Activated effector memory CD4-positive, alpha-beta T cell treated with Interleukin-2 at 50 U/mL for 16 hours (primary cell): ENCODE data around the gene PKD1L1.
A peak's percentile ranks its signal among the peaks of the same experiment; 100 is the strongest.
"Not testable (repeated sequence)": the region's sequence is repeated elsewhere in the genome, so short reads cannot be mapped to it uniquely, and the experiment has no call there.

Experiments used
- DNase-seq: peaks from one replicate; pipeline ENCODE4 v3.0.0-alpha.2; 2020

PKD1L1 gene

DNA sequence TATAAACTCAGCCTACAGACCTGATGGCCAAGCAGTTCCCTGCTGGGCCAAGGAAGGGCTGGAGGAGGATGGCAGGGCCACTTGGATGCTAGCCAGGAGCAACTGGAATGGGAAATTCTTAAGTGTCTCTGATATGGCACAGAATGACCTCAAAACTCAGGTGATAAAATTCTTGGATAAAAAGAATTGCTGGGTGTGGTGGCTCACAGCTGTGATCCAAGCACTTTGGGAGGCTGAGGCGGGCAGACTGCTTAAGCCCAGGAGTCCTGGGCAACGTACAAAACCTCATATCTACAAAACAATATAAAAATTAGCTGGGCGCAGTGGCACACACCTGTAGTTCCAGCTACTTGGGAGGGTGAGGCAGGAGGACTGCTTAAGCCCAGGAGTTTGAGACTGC lies 14.0 kb upstream of the PKD1L1 start:
- no peak for DNase-seq

DNA sequence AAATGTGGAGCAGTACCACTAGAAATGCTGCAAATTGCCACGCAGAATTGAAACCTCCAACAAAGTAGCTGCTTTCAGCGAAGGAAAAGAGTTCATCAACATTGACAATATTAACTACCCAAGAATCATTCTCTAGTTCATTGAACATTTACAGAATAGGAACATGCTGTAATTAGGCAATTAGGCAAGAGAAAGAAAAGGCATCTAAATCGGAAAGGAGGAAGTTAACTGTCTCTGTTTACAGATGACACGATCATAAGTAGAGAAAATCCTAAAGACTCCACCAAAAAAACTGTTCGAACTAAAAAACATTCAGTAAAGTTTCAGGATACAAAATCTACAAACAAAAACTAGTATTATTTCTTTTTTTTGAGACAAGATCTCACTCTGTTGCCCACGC lies 8.9 kb upstream of the PKD1L1 start:
- DNase-seq = no peak

DNA sequence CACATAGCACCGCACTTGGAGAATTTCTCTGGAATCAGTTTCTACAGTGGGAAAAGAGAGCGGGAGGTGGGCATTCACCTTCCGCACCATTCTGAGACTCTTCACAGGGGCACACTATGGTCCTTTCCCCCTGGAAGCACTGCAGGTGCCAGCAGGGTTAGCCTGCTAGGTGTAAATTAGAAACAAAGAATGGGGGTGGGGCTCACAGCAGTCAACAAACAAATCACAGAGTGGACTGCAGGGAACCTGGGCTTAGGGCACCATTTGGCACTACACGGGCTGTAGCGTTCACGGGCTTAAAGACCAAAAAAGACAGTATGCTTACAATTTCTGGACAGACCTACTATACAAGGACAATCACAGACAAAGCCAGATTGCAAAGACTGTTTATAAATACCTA lies 8.0 kb upstream of the PKD1L1 start:
- no peak for DNase-seq

DNA sequence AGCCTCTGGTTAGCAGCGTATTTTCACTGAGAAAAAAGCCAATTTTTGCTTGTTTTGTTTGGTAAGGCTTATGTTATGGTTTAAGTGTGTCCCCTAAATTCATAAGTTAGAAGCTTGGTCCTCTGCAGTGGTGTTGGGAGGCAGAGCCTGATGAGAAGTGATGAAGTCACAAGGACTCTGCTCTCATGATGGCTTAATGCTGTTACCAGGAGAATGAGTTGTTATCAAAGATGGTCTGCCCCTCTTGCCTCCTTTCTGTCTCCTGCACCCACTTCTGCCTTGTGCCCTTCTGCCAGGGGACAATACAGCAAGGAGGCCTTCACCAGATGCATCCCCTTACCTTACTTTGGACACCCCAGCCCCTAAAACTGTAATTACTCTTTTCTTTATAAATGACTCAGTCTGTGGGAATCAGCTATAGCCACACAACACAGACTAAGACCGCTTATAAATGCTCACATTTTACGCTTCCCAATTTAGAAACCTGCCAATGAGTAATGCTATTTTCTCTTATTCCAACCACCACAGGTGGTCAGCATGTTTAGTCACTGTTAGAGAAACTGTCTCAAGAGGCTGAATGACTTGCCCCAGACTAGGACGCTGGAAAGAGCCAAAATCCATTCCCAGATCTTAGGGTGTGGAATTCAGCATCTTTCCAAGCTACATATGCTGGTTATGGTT lies 6.1 kb upstream of the PKD1L1 start:
- DNase-seq = no peak

DNA sequence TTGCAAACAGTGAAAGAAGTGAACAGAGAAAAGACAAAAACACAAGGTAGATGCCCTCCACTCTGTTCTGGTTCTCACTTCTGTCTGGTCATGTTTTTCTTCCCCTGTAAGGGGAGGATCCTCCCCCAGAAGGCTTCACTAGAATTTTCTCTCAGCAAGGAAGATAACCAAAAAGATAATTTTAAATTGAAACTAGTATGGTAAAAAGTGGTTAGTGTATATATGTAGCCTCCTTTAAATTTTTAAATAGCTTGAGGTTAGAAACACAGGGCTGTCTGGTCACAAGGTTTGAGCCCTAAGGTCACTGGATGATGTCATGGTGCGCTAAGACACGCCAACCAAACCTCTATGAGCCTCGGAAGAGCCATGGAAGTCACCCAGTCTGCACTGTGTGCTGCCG lies 5.6 kb upstream of the PKD1L1 start:
- DNase-seq = no peak

DNA sequence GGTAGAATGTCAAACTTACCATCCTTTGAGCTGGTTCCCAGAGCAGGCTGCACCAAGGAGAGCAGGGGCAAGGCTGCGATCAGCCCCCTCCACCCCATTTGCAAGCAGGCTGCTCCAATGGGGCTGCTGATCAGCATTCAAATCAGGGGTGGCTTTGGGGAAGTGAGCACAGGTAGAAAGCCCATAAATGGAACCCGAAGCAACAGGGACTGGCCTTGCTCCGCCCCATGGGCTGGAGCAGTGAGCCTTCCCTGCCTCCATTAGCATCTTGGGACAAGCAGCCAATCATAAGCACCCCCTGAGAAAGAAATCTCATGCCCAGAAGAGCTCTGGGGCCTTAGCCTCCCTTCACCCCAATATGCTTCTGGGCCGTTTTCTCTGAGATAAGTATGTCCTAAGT lies 4.0 kb upstream of the PKD1L1 start:
- DNase-seq = no peak

DNA sequence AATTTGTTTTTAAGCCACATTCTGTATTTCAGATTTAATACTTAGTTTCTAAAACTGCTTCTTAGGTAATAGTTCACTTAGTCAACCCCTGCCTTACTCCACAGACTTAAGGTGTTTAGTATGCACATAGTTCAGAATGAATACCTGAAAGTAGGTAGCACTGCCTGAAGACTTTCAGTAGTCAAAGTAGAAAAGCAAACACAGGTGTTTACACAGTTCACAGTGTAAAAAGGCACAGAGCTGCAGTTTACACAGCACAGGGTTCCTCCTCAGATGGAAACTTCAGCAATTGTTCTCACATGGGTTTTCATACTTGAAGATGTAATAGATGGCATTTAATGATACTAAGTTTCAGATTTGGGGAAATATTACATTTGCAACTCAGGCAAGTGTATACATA lies 3.1 kb upstream of the PKD1L1 start:
- DNase-seq = no peak

DNA sequence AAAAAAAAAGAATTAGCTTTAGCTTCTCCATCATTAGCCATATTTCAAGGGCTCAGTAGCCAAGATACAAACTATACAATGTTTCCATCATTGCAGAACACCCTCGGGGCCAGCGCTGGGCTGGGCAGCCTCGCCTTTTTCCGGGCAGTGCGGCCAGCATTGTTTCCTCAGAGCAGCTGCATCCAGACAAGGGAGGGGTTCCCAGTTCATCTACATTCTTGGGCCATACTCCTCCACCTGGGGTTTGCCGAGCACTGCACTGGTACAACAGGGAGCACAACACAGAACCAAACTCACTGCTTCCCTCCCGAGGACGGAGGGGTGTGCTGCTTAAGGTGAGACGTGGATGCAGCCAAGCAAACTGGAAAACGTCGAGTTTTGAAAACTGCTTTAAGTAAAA lies 2.4 kb upstream of the PKD1L1 start:
- no peak for DNase-seq

DNA sequence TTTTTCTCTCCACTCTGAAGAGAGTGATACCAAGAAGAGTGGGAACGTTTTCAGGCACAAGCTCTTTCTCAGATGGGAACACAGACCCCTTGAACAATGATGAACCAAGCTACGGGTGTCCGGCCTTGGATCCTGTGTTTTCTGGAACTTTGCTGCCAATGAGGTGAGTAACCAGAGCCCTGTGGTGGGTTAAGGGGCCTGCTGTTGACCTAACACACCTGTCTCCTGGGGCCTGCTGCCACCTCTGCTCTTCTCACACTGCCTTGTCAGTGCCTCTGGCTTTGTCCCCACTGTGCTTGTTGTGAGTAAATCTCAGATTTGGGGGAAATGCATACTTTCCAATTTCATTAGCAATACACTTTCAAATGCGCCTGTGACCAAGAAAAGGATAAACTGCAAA lies 1.4 kb upstream of the PKD1L1 start:
- DNase-seq = no peak

DNA sequence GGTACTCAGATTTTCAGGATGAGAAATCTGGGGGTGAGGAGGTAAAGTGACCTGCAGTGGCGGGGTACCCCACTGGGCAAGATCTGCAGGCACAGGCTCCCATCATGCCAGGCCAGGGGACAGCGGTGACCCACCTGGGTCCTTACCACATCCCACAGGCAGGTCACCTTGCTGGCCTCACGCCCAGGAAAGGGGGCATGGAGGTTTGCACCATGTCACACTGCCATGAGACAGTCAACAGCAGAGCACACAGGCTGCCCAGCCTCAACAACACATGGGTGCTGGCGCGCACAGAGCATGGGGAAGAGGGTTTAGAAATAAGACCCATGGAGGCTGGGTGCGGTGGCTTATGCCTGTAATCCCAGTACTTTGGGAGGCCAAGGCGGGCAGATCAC lies 914 bp downstream of the PKD1L1 start:
- DNase-seq = no peak

DNA sequence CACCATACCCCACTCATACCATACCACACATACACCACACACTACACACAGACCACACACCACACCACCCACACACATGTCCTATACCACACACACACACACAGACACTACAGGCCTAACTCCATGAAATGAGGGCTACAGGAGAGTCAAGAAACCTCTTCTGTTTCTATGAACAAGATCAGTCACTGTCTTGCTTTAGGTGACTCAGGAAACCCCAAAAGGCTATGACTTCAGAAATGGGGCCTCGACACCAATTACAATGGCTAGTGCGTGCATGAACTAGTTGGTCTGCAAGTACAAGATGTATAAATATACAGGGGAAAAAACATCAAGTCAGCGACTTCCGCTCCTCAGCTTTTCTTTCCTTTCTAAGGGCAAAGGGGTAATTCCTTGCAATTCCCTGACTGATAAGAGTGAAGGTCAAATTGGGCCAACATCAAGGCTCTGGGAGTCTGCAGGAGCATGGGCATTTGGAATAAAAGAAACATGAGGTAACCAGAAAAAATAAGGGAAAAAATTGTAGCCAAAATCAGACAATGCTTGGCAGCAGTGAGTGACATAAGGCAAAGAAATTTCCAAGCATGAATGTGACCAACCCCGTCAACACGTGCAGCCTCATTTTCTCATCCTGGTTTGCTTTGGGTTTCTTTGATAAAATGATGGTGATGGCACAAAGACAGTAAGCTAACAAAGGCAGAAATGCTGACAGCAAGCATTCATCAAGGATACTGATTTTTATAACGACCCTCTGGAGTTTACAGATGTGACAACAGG lies 1.5 kb downstream of the PKD1L1 start:
- no peak for DNase-seq

DNA sequence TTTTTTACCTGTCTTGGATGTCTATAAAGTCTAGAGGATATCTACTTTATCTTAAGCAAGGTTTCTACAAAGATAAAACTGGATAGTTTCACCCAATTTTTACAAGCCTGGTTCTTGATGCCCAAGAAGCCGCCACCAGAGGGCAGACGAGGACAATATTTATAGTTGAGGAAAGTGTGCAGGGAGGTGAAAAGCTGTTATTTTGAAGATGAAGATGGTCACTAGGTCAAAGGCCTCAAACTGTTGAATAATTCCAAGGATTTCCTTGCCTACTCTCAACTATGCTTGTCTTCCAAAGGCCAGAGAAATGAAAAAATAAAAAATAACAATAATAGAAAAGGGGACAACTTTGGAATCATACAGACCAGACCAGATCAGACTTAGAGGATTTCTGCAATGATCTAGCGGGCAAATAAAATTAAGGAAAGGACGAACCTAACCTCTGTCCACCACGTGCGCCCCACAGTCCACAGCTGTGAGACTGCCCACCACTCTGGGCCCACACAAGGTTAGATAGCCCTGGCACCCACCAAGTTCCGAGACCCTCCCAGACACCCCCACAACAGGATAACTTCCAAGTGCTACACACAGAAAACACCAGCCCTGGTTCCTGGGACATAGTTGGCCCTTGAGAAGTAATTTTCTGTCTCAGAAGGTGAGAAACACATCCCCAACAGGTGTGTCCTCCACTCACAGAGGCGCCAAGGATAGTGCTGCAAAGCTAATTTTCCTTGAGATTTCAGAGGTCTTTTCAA lies 2.8 kb downstream of the PKD1L1 start:
- DNase-seq = peak; percentile 49

DNA sequence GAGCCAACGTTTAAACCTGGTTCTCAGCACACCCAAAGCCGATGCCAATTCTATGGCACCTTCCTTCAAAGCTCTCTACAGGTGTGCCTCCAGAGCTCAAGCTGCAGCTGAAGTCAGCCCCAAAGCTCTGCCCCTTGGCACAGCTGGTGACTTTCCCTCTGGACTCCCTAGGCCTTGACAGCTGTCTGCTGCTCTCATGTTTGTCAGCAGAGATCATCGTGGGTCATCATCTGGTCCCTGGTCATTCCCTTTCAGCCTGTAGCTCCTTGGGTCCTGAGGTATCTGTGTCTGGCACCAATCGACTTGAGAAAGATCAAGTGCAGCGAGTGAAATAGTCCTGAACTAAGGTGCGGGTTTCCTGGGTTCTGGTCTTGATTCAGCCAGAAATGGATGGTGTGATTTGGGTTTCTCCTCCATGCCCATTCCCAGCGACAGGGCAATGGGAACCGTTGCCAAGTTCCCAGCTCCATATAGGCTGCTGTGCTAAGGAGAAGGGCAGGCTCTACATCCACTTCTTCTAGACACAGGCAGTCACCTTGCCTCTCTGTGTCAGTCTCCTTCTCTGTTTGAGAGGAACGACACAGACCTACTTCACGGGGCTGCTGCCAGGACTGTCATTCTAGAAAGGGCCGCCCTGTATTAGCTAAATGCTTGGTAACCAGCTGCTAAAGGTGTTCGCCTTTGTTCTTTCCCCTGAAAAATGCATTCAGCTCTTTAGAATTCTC lies 3.6 kb downstream of the PKD1L1 start:
- DNase-seq = no peak

DNA sequence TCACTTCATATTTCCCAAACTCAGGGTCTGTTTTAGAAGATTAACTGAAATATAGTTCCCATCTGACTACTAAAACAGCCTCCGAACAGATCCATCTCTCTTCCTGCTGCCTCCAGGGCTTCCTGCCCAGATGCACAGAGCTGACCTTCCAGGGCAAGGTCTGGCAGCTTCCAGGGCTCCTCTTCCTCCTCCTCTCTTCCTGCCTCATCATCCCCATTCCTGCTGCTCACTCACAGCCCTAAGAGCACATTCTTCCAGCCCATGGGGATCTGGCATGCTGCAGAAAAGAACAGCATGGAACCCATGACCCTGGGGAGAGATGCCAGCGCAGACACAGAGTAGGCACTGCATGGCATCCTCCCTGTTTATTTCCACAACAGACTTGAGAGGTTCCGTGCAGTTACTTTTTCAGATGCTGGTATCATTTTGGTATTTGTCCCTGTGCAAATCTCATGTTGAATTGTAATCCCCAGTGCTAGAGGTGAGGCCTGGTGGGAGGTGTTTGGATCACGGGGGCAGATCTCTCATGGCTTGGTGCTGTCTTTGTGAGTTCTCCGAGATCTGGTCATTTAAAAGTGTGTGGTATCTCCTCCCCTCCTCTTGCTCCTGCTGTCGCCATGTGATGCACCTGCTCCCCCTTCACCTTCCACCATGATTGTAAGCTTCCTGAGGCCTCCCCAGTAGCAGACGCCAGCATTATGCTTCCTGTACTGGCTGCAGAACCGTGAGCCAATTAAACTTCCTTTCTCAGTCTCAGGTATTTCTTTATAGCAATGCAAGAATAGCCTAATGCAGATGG lies 4.4 kb downstream of the PKD1L1 start:
- no peak for DNase-seq

DNA sequence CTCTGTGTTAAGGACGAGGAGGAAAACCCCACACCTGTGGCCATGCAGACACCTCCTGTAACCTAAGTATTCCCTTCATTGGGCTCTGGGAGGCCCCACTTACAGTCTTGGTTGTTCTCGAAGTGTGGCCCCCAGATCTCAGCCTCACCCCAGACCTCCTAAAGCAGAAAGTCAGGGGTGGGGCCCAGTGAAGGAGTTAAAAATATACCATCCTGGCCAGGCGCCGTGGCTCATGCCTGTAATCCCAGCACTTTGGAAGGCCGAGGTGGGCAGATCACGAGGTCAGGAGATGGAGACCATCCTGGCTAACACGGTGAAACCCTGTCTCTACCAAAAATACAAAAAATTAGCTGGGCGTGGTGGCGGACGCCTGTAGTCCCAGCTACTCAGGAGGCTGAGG lies 5.6 kb downstream of the PKD1L1 start:
- DNase-seq = not testable (repeated sequence)

DNA sequence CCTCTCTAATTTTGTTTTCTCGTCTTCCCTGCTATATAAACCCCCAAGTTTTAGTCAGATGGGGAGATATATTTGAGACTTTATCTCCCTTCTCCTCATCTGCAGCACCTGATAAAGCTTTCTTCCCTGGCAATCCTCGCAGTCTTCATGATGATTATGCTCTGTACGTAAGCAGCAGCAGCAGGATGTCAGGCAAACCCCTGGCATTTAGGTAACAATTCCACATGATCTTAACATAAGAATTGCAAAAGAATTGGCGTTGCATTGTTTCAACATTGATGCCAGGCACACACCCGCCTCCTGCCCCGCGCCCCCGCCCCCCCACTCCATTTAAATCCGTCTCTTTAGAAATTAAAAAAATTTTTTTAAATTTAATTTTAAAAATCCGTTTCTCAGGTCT lies 6.1 kb downstream of the PKD1L1 start:
- DNase-seq = no peak

DNA sequence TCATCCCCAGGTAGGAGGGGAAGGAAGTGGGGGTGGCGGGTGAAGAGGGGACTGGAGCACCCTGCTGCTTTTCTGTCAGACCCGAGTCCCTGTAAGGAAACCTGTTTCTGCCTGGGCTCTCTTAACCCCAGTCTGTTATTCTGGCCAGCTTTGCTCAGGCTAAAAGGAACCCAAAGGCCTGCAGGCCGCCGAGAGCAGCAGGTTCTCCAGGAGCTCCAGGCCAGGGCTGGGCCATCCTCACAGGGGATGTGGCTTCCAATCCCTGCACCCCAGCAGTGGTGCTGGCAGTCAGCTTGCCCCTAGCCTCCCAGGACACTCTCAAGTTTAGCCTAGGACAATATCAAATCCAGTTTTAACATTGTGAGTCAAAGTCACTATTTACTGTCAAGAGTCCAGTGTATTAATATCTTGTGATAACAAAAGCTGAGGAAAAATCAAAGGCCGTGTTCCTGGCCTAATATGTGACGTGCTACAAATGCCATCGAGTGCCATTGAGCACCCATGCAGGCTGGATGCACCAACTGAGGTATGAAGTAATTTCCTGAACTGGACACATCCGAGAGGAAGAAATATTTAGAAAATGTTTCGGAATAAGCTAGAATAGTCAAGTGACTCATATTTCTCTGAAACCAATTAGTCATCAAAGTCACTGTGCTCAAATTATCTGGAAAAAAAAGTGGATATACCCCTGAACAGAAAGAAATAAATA lies 7.0 kb downstream of the PKD1L1 start:
- DNase-seq = no peak

DNA sequence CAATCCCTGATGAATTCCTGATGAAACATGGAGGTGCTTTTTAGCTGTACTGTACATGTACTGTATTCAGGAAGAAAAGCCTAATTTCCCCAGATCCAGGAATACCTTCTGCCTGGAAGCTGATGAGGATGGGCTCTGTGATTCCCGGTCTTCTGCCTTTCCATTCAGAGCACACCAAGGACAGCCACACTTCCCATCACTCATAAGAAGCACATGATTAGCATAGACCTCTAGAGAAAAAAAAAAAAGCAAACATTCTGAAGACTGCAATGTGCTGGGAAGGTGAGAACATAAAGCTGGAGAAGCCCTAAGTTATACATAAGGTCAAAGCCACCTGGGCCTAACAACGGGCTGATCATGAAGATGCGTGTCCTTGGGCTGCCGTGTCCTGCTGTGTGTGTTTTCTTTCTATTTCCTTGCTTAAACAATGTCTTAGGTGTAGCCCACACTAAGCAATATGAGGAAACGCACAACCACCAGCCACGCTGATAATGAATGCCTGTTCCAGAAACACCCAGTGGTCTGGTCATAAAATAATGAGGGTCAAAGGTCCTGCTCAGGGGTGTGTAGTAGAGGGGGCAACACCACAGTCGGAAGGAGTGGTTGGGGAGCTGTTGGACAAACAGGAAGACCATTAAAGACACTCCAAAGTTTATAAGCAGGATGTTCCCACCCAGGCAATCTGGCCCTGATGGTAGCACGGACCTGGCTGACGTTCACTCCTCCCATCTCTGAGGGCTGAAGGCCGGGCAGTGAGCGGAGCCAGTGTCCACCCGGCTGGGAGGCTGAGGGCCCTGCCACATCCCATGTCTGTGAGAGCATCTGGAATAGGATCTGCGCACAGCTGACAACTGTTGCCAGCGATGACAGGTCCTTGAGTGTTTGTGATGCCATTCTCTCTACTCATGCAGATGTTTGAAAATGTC lies 7.9 kb downstream of the PKD1L1 start:
- DNase-seq = no peak

DNA sequence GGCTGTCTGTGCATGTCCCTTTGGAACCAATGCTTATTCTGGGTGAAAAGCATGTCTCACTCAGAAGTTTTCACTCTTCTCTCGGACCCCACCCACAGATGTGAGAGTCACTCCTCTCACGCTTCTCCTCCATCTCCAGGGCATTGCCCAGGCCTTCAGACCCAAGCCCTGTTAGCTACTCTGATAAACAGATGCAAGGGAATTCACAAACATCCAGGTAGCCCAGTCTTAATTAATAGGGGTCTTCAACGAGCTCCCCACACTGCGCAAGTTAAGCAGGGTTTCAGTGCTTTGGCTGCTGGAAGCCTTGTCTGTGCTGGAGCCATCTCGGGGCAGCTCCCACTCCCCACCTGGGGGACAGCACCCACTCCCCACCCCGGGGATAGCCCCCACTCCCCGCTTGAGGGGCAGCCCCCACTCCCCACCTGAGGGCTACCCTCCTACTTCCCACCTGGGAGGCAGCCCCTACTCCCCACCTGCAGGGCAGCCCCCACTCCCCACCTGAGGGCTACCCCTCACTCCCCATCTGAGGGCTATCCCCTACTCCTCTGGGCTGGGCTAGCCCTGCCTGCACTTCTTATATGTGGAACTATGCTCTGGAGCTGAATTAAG lies 8.7 kb downstream of the PKD1L1 start:
- no peak for DNase-seq

DNA sequence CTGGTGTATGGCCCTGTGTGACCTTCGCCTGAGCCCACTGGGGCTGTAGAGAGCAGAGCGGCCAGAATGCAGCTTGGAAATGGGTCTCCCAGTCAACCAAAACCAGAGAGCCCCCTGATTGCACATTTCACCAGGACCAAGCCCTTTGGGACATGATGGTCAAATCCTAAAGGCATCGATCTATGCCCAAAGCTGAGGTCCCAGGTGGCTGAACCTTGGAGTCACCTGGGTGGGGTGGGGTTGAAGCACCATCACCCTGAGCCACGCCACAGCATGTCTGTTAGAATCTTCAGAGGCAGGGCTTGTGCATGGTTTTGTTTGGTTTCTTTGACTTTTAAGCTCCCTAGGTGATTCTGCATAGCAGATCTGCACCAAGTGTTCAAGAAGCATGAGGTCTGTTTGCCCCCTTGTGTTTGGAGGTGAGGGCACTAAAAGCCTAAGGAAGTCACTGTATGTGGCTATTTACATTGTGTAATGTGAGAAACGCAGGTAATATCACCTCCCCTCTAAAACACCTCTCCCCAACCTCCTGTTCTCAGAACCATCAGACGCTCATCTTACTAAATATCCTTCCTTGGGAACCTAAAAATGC lies 9.6 kb downstream of the PKD1L1 start:
- DNase-seq = no peak
